Fibroblast of skin of right biceps (primary cell): ENCODE data around the gene NXF2B.
A peak's percentile ranks its signal among the peaks of the same experiment; 100 is the strongest.
"Not testable (repeated sequence)": the region's sequence is repeated elsewhere in the genome, so short reads cannot be mapped to it uniquely, and the experiment has no call there.

ENCODE experiments used
- DNase-seq: peaks from one replicate; pipeline ENCODE4 v3.0.0-alpha.2; 2013

Gene NXF2B, protein sequence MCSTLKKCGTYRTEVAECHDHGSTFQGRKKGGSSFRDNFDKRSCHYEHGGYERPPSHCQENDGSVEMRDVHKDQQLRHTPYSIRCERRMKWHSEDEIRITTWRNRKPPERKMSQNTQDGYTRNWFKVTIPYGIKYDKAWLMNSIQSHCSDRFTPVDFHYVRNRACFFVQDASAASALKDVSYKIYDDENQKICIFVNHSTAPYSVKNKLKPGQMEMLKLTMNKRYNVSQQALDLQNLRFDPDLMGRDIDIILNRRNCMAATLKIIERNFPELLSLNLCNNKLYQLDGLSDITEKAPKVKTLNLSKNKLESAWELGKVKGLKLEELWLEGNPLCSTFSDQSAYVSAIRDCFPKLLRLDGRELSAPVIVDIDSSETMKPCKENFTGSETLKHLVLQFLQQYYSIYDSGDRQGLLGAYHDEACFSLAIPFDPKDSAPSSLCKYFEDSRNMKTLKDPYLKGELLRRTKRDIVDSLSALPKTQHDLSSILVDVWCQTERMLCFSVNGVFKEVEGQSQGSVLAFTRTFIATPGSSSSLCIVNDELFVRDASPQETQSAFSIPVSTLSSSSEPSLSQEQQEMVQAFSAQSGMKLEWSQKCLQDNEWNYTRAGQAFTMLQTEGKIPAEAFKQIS

GRCh38 chrX:102439908-102440307 is at the start of gene NXF2B:
Gene NXF2B (minus strand): TSS chrX:102440008. CDS start chrX:102380036, 59,972 bp downstream.
- DNase-seq, result not testable (repeated sequence)

GRCh38 chrX:102478765-102479164 is 39.0 kb upstream of the NXF2B start:
- DNase-seq, result not testable (repeated sequence)

- DNase-seq, result not testable (repeated sequence)
Observed at GRCh38 chrX:102471762-102472220, 32.0 kb upstream of the NXF2B start, which contains the start of gene TCP11X2. Gene TCP11X2 (minus strand): TSS chrX:102471812.

DNA sequence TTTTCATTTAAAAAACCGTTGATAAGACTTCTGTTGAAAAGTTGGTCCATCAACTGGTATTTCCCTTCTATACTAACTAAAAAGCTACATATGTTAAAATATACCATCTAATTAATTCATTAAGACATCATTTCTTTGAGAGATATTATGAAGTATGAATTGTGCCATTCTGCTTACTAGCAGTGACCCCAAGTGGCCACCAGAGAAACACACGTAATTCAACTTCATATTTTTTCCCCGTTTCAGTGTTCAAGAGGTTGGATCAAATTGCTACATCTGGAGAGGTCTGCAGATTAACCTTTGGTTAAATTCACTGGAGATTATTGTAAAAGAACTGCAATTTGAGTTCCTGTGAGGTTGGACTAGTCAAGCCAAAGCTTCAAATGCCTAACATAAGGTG is 30.4 kb upstream of the NXF2B start:
- not testable (repeated sequence) for DNase-seq

GRCh38 chrX:102458615-102459014 is 18.8 kb upstream of the NXF2B start:
- not testable (repeated sequence) for DNase-seq

GRCh38 chrX:102414493-102414892 is 25.3 kb downstream of the NXF2B start:
- DNase-seq, result not testable (repeated sequence)

DNA sequence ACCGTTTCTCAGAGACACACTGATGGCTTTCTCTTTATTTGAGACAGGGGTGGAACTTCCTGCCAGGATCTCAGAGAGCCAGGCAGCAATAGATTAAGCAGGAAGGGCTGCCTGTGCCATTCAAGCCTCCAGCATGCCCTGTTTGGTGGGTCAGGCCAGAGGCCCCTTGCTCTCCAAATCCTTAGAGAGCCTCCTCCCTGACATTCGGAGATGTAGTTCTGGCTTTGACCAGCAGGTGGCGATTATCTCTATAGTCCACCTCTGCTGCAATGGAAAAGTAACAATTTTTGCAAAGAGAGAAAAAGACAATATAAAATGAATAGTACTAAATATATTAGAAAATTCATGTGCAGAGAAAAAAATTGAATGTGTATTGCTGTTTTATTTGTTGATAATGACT is 93.9 kb downstream of the NXF2B start:
- peak; percentile 24 for DNase-seq

DNA sequence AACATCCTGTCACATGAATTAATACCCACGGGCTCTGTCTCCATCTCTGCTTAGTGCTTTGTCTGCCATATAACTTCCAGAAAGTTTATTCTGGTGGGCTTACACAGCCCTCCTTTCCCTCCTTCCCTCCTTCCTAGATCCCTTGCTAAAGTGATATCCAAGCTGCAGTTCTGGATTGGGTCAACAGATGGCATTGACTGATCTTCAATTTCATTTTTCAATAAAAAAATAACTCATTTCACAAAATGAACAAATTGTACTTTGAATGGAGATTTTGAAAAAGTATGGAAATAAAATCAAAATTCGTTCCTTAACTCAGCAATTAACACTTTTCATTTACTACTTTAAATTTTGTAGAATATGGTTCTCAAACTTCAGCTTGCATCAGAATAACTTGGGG is 97.9 kb downstream of the NXF2B start:
- DNase-seq, result no peak

- no peak for DNase-seq
Observed at GRCh38 chrX:102339312-102340298, 100.2 kb downstream of the NXF2B start.

DNA sequence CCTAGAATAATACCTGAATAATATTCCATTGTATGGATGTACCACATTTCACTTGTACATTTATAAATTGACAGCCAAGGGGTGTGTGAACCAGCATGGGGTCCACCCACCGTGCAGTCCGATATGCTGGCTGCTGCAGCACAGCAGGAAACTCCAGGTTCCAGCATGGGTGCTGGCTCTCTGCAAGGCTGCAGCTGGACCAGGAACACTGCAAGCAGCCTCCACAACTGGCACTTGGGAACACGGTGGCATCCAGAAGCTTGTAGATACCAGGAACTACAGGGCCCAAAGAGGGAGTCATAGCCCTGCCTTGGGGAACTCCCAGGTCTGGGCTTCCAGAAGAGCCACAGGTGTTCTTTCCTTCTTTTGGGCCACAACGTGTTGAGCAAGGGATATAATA is 101.6 kb downstream of the NXF2B start:
- DNase-seq, result no peak
